HG03135 (cell line): ENCODE measurements around the gene PTPN22.

Experiments used
- ATAC-seq: cut with Tn5 transposase; IDR thresholded peaks from one replicate; pipeline ENCODE4 v1.9.1; 2021; ENCODE audit warnings: mild to moderate bottlenecking, moderate library complexity; ENCODE audit not compliant: unreplicated experiment

PTPN22 gene

DNA sequence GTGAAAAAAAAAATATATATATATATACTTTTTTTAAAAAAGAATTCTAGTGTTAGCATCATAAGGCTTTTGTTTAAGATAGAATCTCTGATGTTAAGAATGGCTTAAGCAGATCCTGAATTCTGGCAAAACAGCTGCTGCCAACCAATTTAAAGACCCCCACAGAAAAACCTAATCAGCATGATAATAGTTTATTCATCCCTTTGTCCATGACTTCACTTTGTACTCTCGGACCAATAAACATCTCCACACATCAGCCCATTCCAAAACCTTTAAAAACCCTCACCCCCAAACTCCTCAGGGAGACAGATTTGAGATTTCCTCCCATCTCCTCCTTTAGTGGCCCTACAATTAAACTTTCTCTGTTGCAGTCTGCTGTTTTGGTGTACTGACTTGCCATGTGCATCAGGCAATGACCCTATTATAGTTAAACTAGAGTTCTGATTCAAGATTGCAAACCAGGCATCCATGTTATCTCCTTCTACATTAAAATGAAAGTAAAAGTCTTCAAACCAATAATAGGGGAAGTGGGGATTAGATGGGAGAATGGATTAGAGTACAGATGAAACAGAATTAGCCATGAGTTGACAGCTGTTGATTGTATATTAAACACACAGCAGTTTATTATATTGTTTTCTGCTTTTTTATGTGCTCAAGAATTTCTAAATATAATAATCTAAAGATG is 102.5 kb downstream of the PTPN22 start:
- ATAC-seq: no peak

DNA sequence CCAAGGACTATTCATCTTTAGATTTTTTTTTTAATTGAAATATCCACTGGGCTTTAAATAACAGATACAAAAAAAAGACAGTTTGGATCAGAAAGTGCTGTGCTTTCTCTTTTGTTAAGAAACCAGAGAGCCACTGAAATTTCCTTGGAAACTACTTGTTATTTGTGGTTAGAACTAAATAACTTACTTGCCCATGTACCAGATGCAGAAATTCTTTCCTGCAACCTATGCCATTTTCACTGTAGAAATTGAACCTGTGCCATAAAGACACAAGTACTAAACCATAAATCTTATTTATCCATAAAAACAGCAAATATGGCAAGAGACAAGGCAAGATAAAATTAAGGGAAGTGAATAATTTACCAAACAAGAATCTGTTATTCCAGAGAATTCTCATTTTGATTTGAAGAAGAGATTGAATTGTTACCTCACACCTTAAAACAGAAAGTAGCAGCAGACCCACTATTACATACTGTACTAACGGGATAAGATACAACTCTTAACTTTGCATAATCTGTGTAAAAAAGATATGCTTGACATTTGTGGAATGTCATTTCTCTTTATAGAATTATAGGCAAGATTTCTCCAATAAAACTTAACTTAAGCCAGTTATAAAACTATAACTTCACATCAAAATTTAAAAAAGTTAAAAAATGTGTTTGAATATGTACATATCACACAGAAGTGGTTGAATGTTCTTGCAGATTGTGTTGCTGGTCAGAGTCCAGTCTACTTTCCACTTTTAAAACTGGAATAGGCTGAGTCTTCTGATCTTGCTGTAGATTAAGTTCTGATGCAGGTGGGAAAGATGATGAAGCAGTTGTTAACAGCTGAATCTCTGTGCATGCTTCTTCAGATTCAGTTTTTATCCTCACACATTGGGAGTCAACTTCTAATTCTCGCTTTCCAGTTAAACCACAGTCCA is 105.9 kb downstream of the PTPN22 start:
- no peak for ATAC-seq
